Measurements from ENCODE around the gene RAD9A. TPM values are rescaled to one million over a fixed set of nuclear protein-coding genes. Genes with fewer than 3 reads are reported as not detected.

The RAD9A gene
- total and polyA plus RNA-seq, 9 of the 15 experiments (the other 6 are each of a cell fraction or from before 2014, with no cell fraction given) = 1.4 to 41.2 (median 16.1) TPM

GRCh38 chr11:67371189-67371910 is 20.4 kb upstream of the RAD9A start (continued):
- TF ChIP-seq TSHZ1 (CRISPR knock-in tag; IDR thresholded peaks at IDR 0.05) (no peak), DLX4 (CRISPR knock-in tag; IDR thresholded peaks at IDR 0.05) (no peak), ZNF740 (CRISPR knock-in tag; IDR thresholded peaks at IDR 0.05) (peak; percentile 76), ZNF740 (tag; IDR thresholded peaks at IDR 0.05) (peak in 1 of 2 experiments; percentile 66; a peak in 2 of 4 replicates), ZNF449 (CRISPR knock-in tag; IDR thresholded peaks at IDR 0.05) (no peak), FOXP1 (CRISPR knock-in tag; IDR thresholded peaks at IDR 0.05) (no peak), ZNF197 (CRISPR knock-in tag; IDR thresholded peaks at IDR 0.05; ENCODE audit: low read depth) (no peak), CREB3L1 (IDR thresholded peaks at IDR 0.05; ENCODE audit: borderline replicate concordance, low read depth) (no peak), SMARCA5 (IDR thresholded peaks at IDR 0.05) (peak; percentile 79), HSF4 (CRISPR knock-in tag; IDR thresholded peaks at IDR 0.05; ENCODE audit: borderline replicate concordance) (no peak), PHF21A (IDR thresholded peaks at IDR 0.05; ENCODE audit: borderline replicate concordance, low read depth) (no peak), ETS2 (tag; IDR thresholded peaks at IDR 0.05; ENCODE audit: borderline replicate concordance, poor library complexity, severe bottlenecking) (no peak), FOXK1 (CRISPR knock-in tag; IDR thresholded peaks at IDR 0.05; ENCODE audit: borderline replicate concordance) (no peak)
